ENCODE measurements around the gene SNHG17. TPM values are rescaled to one million over a fixed set of nuclear protein-coding genes. Genes with fewer than 3 reads are reported as not detected.

The SNHG17 gene
- total RNA-seq: 9.2 and 27.9 TPM in 2 replicates

DNA sequence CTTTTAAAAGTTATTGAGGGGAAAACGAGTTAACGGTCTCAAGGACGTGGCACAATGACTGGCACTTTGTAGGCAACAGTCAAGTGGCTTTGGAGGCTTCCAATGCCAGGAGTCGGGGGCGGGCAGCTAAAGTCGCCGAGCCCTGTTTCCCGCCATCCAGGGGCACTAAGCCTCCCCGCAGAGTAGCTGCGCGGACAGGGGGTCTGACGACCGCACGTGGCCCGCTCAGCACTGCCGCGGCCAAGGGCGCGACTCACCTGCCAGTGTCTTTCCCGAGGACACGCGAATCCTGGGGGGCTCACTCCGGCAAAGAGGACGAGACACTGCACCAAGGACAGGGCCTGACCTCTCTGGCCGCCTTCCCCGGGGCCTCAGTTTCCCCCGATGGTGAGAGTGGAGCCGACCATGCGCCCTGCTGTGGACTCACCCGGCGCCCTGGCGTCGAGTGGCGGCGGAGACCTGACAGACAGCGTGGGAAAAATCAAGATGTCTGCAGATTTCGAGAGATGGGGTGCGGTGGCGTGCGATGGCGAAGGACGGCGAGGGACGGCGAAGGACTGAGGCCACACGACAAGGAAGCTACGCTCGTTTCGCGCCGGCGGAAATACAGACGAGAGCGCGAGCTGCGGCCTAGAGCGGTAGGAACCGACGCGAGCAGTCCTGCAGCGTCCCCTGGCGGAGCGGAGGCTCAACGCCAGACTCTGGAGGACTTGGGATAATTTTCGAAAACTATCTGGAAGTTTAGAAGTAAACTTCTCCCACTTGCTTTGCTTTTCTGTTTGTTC is at the start of gene SNHG17:
Gene SNHG17 (minus strand): TSS at position 559 of the 785 bp plus-strand sequence.
- TF ChIP-seq, protein P1, sequence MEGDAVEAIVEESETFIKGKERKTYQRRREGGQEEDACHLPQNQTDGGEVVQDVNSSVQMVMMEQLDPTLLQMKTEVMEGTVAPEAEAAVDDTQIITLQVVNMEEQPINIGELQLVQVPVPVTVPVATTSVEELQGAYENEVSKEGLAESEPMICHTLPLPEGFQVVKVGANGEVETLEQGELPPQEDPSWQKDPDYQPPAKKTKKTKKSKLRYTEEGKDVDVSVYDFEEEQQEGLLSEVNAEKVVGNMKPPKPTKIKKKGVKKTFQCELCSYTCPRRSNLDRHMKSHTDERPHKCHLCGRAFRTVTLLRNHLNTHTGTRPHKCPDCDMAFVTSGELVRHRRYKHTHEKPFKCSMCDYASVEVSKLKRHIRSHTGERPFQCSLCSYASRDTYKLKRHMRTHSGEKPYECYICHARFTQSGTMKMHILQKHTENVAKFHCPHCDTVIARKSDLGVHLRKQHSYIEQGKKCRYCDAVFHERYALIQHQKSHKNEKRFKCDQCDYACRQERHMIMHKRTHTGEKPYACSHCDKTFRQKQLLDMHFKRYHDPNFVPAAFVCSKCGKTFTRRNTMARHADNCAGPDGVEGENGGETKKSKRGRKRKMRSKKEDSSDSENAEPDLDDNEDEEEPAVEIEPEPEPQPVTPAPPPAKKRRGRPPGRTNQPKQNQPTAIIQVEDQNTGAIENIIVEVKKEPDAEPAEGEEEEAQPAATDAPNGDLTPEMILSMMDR (conservative IDR thresholded peaks at IDR 0.05; ENCODE audit: low read depth, low read length): peak; percentile 99
- DNase-seq (ENCODE audit: low read depth): no peak
- peak within 1 kb of the TSS; percentile 96 for H3K4me3 ChIP-seq (ENCODE audit: low read depth, low read length)

DNA sequence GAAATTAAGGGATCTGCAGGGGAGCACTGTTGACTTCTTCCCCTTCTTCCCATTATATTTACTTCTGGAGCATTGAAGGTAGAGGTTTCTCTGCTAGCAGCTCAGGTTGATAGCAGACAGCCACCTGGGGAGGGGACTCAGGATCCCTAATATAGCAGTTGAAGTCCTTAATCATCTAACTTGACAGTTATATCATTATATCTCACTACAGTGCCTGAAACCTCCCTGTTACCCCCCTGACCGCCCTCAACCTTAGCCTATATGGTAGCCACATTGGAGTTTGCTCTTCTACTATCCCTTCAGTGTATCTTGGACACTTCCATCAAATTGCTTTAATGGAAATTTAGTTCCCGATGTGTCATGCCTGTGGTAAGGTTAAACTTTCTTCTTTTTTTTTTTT is 44.5 kb upstream of the SNHG17 start:
- H3K4me3 ChIP-seq (ENCODE audit: low read depth, low read length): no peak overlapping the region
- TF ChIP-seq, protein P1 (conservative IDR thresholded peaks at IDR 0.05; ENCODE audit: low read depth, low read length): no peak
- DNase-seq (ENCODE audit: low read depth): no peak

DNA sequence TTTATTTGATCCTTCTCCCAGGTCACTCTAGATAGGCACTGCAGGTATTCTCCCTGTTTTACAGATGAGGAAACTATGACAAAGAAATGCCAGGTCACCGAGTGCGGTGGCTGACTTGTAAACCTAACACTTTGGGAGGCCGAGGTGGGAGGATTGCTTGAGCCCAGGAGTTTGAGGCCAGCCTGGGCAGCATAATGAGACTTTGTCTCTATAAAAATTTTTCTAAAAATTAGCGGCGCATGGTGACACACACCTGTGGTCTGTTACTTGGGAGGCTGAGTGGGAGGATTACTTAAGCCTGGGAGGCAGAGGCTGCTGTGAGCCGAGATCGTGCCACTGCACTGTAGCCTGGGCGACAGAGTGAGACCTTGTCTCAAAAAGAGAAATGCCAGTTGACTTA is 42.6 kb upstream of the SNHG17 start:
- no peak for DNase-seq (ENCODE audit: low read depth)
- TF ChIP-seq, protein P1 (conservative IDR thresholded peaks at IDR 0.05; ENCODE audit: low read depth, low read length): no peak
- H3K4me3 ChIP-seq (ENCODE audit: low read depth, low read length): no peak overlapping the region

DNA sequence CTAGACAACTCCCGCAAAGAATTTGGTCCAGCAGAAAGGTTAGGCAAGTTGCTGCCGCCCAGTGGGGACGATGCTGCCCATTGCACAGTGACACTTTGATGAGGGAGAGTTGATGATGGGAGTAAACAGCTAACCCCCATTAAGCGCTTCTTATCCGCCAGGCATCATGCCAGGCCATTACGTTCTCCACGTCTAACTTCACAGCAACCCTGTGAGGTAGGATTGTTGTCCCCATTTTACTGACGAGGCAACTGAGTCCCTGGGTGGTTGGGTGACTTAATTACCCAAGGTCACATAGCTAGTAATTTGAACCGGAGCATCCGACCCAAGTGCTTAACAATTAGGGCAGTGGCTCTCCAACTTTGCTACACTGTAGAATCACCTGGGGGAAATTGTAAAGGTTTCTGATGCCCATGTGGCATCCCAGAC is 38.3 kb upstream of the SNHG17 start:
- H3K4me3 ChIP-seq (ENCODE audit: low read depth, low read length): peak overlapping the region; percentile 85
- DNase-seq (ENCODE audit: low read depth): no peak
- TF ChIP-seq, protein P1 (conservative IDR thresholded peaks at IDR 0.05; ENCODE audit: low read depth, low read length): peak; percentile 38

DNA sequence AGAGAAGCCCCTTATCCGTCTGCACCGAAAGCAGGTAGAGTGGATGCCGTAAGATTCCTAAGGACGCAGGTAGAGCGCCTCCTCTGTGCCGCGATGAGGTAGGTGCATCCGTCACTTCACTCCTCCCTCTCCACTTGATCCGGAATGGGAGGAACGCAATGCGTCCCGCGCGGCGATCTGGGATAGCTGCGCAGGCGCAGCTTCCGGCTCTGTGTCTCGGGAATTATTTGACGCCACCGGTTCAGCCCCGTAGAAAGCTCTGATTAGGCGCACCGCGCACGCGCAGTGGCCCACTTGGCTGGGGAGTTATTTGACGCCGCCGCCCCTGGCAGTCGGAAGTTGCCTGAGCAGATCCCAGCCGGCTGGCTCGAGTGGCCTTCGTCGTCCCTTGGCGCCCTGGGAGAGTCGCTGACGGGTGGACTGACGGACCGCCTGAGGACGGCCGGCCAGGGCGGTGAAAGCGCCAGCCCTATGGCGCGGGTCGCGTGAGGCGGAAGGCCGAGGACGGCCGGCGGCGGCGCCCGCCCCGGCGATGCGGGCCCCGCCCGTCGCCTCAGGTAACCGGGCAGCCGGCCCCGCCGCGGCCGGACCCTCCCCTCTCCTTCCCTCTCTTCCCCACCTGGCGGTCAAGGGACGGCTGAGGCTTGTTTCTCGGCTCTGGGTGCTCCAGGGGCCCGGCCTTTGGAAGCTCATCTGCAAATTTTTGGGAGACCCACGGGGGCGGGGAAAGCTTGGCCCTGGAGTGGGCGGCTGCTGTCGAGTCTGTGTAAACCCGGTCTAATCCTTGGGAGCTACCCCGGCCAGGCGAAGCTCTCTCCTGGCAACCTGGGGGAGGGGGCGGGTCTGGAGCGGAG is 37.6 kb upstream of the SNHG17 start, which contains the start of gene RALGAPB:
Gene RALGAPB (plus strand): TSS at position 331 of the 854 bp plus-strand sequence. CDS start 15,590 bp downstream, outside the sequence.
- TF ChIP-seq, protein P1 (conservative IDR thresholded peaks at IDR 0.05; ENCODE audit: low read depth, low read length): peak; percentile 55
- peak within 1 kb of the TSS; percentile 85 for H3K4me3 ChIP-seq (ENCODE audit: low read depth, low read length)
- peak; percentile 84 for DNase-seq (ENCODE audit: low read depth)

DNA sequence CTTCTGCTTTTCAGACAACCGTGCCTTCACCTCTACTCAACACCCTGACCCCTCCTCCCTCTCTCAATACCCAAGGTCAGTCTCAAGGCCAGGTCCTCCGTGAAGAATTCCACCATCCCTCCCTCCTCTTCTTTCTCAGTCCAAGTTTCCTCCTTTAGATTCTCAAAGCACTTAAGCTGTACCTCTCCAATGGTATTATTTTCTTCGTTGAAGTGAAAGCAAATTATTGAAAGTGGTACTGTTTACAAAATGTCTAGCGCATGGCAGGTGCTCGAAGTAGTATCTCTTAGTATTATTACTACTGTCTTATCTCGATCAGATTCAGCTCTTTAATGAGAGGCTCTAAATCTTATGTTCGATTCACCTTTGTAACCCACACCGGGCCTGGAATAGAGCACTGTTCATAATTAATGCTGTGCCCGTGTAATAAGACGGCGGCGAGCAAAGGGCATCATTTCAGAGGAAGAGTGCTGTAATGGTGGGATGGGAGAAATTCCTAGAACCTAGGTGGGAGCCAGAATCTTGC is 36.9 kb upstream of the SNHG17 start:
- TF ChIP-seq, protein P1 (conservative IDR thresholded peaks at IDR 0.05; ENCODE audit: low read depth, low read length): no peak
- no peak for DNase-seq (ENCODE audit: low read depth)
- peak overlapping the region; percentile 85 for H3K4me3 ChIP-seq (ENCODE audit: low read depth, low read length)
